ENCODE data around the gene OR5AS1.
"Not testable (repeated sequence)": the region's sequence is repeated elsewhere in the genome, so short reads cannot be mapped to it uniquely, and the experiment has no call there.

The OR5AS1 gene

GRCh38 chr11:56027354-56027753, at the start of gene OR5AS1:
OR5AS1 (plus strand) TSS chr11:56027654; CDS start chr11:56030419, 2,765 bp downstream.
- no peak for DNase-seq (ENCODE audit: low spot score)

- no peak for DNase-seq (ENCODE audit: low spot score)
Measured at GRCh38 chr11:55994525-55994924, 32.9 kb upstream of the OR5AS1 start, which contains the start of gene OR5F1. OR5F1 (minus strand) TSS chr11:55994625; CDS start chr11:55994625, 0 bp downstream.

GRCh38 chr11:56010716-56011115, 16.7 kb upstream of the OR5AS1 start:
- DNase-seq (ENCODE audit: low spot score), result no peak

GRCh38 chr11:56013805-56014204, 13.6 kb upstream of the OR5AS1 start:
- DNase-seq (ENCODE audit: low spot score), result no peak

- DNase-seq (ENCODE audit: low spot score), result no peak
Measured at GRCh38 chr11:56045538-56045937, 18.1 kb downstream of the OR5AS1 start.

GRCh38 chr11:56048480-56048879, 21.0 kb downstream of the OR5AS1 start:
- no peak for DNase-seq (ENCODE audit: low spot score)

- DNase-seq (ENCODE audit: low spot score), result no peak
Measured at GRCh38 chr11:56049487-56049886, 22.0 kb downstream of the OR5AS1 start.

GRCh38 chr11:56056366-56056765, 28.9 kb downstream of the OR5AS1 start:
- DNase-seq (ENCODE audit: low spot score), result not testable (repeated sequence)

GRCh38 chr11:56057661-56058237, 30.3 kb downstream of the OR5AS1 start:
- DNase-seq (ENCODE audit: low spot score), result not testable (repeated sequence)

- not testable (repeated sequence) for DNase-seq (ENCODE audit: low spot score)
Measured at GRCh38 chr11:56058260-56058780, 30.9 kb downstream of the OR5AS1 start.

- no peak for DNase-seq (ENCODE audit: low spot score)
Measured at GRCh38 chr11:56066980-56067379, 39.5 kb downstream of the OR5AS1 start.

Measured in kidney tubule cell (primary cell).